ENCODE measurements around the gene LIPE.

Gene LIPE

DNA sequence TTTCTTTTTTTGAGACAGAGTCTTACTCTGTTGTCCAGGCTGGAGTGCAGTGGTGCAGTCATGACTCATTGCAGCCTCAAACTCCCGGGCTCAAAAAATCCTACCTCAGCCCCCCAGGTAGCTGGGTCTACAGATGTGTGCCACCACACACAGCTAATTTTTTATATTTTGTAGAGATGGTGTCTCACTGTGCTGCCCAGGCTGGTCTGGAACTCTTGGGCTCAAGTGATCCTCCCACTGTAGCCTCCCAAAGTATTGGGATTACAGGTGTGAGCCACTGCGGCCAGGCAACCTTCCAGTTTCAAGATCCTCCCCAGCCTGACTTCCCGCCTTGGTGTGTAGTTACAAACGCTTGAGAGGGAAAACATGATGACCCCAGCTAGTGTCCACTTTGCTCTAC is 59.3 kb downstream of the LIPE start:
- H3K4me3 ChIP-seq (ENCODE audit: low read length) = no peak overlapping the region
- TF ChIP-seq, protein P1, sequence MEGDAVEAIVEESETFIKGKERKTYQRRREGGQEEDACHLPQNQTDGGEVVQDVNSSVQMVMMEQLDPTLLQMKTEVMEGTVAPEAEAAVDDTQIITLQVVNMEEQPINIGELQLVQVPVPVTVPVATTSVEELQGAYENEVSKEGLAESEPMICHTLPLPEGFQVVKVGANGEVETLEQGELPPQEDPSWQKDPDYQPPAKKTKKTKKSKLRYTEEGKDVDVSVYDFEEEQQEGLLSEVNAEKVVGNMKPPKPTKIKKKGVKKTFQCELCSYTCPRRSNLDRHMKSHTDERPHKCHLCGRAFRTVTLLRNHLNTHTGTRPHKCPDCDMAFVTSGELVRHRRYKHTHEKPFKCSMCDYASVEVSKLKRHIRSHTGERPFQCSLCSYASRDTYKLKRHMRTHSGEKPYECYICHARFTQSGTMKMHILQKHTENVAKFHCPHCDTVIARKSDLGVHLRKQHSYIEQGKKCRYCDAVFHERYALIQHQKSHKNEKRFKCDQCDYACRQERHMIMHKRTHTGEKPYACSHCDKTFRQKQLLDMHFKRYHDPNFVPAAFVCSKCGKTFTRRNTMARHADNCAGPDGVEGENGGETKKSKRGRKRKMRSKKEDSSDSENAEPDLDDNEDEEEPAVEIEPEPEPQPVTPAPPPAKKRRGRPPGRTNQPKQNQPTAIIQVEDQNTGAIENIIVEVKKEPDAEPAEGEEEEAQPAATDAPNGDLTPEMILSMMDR (IDR thresholded peaks at IDR 0.05; ENCODE audit: insufficient read depth, low read depth, low read length, missing control alignments) = no peak
- DNase-seq (ENCODE audit: low read depth) = no peak

DNA sequence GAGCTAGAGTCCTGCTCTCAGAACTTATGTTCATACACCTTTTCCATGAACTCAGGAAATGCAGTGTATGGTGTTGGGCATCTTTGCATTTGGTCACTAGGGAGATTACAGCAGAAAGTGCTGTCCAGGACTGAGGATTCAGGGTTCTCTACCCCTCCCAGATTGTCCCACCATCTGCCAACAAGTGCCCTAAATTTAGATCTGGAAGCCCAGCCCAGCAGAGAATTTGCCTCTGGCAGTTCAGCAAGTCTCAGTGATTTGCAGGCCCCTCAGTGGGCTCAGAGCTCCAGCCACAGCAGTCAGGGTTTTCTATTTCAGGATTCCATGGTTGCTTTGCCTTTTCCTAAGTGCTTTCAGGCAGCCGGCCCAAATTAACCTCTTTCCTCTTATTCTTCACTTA is 60.5 kb downstream of the LIPE start:
- no peak overlapping the region for H3K4me3 ChIP-seq (ENCODE audit: low read length)
- DNase-seq (ENCODE audit: low read depth) = no peak
- TF ChIP-seq, protein P1 (IDR thresholded peaks at IDR 0.05; ENCODE audit: insufficient read depth, low read depth, low read length, missing control alignments) = no peak

DNA sequence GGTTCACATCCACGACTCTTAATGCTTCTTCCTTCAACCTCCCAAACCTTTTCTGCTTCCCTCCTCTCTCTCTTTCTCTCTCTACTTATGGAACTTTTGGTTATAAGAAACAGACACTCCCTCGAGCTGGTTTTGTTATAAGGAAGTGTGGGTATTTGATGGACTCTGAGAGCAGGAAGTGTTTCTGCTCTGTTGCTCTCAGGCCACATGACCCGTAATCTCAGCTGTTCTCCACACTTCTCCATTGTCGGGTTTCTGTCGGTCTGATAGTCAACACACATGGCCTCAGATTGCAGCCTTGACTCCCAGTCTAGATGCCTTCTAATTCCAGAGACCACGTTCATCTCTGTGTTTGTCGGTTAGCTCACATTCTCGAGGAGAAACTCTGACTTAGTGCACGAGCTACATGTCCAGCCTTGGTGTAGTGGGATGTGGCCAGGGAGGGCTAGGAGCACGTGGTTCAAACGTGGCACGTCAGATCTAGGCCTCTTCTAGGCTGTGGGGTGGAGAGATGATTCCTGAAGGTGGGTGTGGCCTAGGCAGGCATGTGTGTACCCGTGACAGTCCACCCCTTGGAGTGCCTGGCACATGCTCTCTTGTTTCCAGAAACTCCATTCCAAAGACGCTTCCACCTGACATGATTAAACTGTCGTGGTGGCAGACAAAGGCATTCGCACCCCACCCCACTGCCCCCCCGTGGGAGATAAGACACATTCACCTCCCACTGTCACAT is 63.4 kb downstream of the LIPE start:
- no peak for DNase-seq (ENCODE audit: low read depth)
- TF ChIP-seq, protein P1 (IDR thresholded peaks at IDR 0.05; ENCODE audit: insufficient read depth, low read depth, low read length, missing control alignments) = no peak
- no peak overlapping the region for H3K4me3 ChIP-seq (ENCODE audit: low read length)

DNA sequence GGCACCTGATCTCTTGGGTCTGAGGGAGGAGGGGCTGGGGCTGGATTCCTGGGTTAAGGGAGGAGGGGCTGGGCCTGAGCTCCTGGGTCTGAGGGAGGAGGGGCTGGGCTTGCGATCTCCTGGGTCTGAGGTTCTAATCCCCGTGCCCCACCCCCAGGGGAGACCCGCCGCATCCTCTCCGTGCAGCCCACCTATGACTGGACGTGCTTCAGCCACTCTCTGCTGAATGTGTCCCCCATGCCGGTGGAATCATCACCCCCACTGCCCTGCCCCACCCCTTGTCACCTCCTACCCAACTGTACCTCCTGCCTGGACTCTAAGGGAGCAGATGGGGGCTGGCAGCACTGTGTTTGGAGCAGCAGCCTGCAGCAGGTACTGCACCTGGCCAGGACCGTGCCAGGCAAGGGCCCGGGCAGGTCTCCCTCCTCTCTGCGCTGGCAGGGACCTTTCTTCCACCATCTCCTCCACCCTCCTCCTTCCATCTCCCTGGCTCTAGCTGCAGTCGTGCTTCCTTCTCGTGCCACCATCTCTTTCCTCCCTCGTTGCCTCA is 64.2 kb downstream of the LIPE start:
- DNase-seq (ENCODE audit: low read depth) = no peak

DNA sequence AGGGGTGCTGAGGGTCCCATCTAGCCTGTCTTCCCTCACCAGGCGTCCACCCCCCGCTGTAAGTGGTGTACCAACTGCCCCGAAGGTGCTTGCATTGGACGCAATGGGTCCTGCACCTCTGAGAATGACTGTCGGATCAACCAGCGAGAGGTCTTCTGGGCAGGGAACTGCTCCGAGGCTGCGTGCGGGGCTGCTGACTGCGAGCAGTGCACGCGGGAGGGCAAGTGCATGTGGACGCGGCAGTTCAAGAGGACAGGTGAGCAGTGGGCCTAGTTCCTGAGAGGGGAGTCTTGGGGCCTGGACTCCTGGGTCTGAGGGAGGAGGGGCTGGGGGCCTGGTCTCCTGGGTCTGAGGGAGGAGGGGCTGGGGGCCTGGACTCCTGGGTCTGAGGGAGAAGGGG is 64.8 kb downstream of the LIPE start:
- TF ChIP-seq, protein P1 (IDR thresholded peaks at IDR 0.05; ENCODE audit: insufficient read depth, low read depth, low read length, missing control alignments) = no peak
- no peak for DNase-seq (ENCODE audit: low read depth)
- no peak overlapping the region for H3K4me3 ChIP-seq (ENCODE audit: low read length)

More for the DNA sequence above, 64.2 kb downstream of the LIPE start:
- TF ChIP-seq, protein P1 (IDR thresholded peaks at IDR 0.05; ENCODE audit: insufficient read depth, low read depth, low read length, missing control alignments) = no peak
- no peak overlapping the region for H3K4me3 ChIP-seq (ENCODE audit: low read length)

DNA sequence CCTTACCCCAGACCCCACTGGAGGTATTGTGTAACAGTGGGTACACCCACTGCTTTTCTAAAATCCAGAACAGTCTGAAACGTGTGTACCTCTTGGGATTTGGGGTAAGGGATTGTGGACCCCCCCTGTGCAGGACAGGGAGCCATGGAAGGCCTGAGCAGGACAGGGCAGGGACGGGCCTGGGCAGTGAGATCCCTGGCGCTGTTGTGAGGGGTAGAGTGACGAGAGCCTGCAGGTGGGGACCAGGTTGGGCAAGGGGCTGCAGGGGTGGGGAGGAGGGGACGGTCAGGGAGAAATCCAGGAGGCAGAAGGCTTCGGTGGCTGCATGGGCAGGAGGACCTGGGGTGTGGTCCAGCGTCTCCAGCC is 65.7 kb downstream of the LIPE start:
- H3K4me3 ChIP-seq (ENCODE audit: low read length) = no peak overlapping the region
- TF ChIP-seq, protein P1 (IDR thresholded peaks at IDR 0.05; ENCODE audit: insufficient read depth, low read depth, low read length, missing control alignments) = no peak
- DNase-seq (ENCODE audit: low read depth) = no peak
